ENCODE results near the gene ABCA13.

DNA sequence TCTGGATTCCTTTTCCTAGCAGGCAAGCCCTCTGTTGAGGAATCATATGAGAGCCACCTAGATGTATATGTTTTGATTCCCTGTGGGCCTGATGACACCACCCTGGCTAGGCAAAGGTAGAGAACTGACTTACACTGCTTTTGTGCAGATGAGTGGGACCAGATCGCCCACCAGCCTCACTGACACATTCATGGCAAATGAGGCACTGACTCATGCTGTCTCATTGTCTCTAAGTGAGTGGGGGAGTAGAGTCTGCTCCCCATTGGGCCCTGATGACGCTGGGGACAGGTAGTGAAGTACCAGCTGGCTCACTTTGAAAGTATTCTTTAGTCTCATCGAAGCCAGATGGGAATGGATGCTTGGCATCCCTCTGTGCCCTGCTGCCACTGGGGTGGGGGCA, 326.3 kb downstream of the ABCA13 start:
- TF ChIP-seq CTCF (IDR thresholded peaks at IDR 0.05; ENCODE audit: insufficient read depth, low read length) (no peak), GABPA (IDR thresholded peaks at IDR 0.05; ENCODE audit: low read depth) (no peak), SPI1 (IDR thresholded peaks at IDR 0.05; ENCODE audit: borderline replicate concordance, low read depth) (no peak), POLR2AphosphoS5 (IDR thresholded peaks at IDR 0.05; ENCODE audit: low read depth) (no peak)
- TF ChIP-seq, protein P1, sequence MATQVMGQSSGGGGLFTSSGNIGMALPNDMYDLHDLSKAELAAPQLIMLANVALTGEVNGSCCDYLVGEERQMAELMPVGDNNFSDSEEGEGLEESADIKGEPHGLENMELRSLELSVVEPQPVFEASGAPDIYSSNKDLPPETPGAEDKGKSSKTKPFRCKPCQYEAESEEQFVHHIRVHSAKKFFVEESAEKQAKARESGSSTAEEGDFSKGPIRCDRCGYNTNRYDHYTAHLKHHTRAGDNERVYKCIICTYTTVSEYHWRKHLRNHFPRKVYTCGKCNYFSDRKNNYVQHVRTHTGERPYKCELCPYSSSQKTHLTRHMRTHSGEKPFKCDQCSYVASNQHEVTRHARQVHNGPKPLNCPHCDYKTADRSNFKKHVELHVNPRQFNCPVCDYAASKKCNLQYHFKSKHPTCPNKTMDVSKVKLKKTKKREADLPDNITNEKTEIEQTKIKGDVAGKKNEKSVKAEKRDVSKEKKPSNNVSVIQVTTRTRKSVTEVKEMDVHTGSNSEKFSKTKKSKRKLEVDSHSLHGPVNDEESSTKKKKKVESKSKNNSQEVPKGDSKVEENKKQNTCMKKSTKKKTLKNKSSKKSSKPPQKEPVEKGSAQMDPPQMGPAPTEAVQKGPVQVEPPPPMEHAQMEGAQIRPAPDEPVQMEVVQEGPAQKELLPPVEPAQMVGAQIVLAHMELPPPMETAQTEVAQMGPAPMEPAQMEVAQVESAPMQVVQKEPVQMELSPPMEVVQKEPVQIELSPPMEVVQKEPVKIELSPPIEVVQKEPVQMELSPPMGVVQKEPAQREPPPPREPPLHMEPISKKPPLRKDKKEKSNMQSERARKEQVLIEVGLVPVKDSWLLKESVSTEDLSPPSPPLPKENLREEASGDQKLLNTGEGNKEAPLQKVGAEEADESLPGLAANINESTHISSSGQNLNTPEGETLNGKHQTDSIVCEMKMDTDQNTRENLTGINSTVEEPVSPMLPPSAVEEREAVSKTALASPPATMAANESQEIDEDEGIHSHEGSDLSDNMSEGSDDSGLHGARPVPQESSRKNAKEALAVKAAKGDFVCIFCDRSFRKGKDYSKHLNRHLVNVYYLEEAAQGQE (IDR thresholded peaks at IDR 0.05; ENCODE audit: insufficient replicate concordance, low read depth), result no peak
